ENCODE measurements around the gene IL19. TPM values are rescaled to one million over a fixed set of nuclear protein-coding genes. Genes with fewer than 3 reads are reported as not detected.

Gene IL19
- total RNA-seq, 1 experiment from 2014 or later, result not detected

DNA sequence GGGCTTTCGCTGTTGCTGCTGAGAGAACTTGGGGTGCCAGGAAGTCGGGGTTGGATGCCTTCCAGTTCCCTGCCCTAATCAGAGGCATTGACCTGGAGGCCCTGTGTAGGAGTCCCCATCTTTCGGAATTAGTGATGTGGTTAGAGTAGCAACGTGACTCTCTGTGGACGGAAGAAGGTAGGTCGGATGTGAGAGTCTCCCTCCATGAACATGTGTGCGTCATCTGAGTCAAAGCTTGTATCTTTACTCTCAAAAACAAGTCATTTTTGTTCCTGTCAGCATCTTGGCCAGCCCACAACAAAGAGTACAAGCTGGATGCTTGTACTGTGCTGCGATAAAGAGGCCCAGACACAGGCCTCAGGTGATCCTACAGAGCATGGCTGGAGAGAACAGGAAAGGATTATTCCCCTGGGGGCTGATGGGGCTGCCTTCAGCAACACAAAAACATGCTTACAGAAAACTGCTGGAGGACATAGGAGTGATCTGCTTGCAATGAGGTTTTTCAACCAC, 32.7 kb downstream of the IL19 start:
- H4K5ac ChIP-seq (ENCODE audit: insufficient read length, low read depth, low read length), result no peak overlapping the region
- WGBS (ENCODE audit: extremely low coverage, insufficient read length, low lambda C conversion rate), result no CpG with 5 or more reads among the region's 8 CpGs

More for the DNA sequence above, 32.7 kb downstream of the IL19 start:
- H3K14ac ChIP-seq (ENCODE audit: insufficient read depth, low read length), result no peak overlapping the region
- H3K79me1 ChIP-seq (ENCODE audit: insufficient read depth, low read depth, low read length, poor library complexity, severe bottlenecking), result no peaks in the 10 kb centered on the region
- no peak overlapping the region for H2BK20ac ChIP-seq (ENCODE audit: low read depth, low read length, poor library complexity, severe bottlenecking)
- H2BK12ac ChIP-seq (ENCODE audit: insufficient read length, low read depth, low read length), result no peak overlapping the region
- H2BK15ac ChIP-seq (ENCODE audit: low read depth, low read length), result no peak overlapping the region
- Mint-ChIP-seq H3K36me3 (ENCODE audit: insufficient read depth in 1 of 3, low read depth in 3 of 3) (no peaks in the 10 kb centered on the region), H3K27me3 (ENCODE audit: low read depth) (peaks cover 14% of the 10 kb centered on the region), H3K27ac (no peak overlapping the region), H3K9me3 (no peaks in the 10 kb centered on the region), H3K4me3 (no peak overlapping the region), H3K4me1 (peaks cover 0 to 4% of the 10 kb centered on the region in 2 experiments; a peak in 3 of 4 replicates)
- no peak overlapping the region for H3K4ac ChIP-seq (ENCODE audit: low read depth, low read length)
- H2AK5ac ChIP-seq (ENCODE audit: insufficient read length, low read length), result no peak overlapping the region
- H4K91ac ChIP-seq (ENCODE audit: insufficient read length, low read depth, low read length), result no peak overlapping the region
- H3K79me2 ChIP-seq (ENCODE audit: insufficient read depth, low read length), result no peaks in the 10 kb centered on the region
- no peak overlapping the region for H3T11ph ChIP-seq (ENCODE audit: low read length)
- TF ChIP-seq, protein P1, sequence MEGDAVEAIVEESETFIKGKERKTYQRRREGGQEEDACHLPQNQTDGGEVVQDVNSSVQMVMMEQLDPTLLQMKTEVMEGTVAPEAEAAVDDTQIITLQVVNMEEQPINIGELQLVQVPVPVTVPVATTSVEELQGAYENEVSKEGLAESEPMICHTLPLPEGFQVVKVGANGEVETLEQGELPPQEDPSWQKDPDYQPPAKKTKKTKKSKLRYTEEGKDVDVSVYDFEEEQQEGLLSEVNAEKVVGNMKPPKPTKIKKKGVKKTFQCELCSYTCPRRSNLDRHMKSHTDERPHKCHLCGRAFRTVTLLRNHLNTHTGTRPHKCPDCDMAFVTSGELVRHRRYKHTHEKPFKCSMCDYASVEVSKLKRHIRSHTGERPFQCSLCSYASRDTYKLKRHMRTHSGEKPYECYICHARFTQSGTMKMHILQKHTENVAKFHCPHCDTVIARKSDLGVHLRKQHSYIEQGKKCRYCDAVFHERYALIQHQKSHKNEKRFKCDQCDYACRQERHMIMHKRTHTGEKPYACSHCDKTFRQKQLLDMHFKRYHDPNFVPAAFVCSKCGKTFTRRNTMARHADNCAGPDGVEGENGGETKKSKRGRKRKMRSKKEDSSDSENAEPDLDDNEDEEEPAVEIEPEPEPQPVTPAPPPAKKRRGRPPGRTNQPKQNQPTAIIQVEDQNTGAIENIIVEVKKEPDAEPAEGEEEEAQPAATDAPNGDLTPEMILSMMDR (conservative IDR thresholded peaks at IDR 0.05), result no peak
- no peak overlapping the region for H2BK5ac ChIP-seq (ENCODE audit: insufficient read length, low read length)
- H3K23ac ChIP-seq (ENCODE audit: insufficient read length, low read depth, low read length), result no peak overlapping the region
- H2AFZ ChIP-seq (ENCODE audit: low read length), result no peak overlapping the region
- H3K56ac ChIP-seq (ENCODE audit: insufficient read length, low read depth, low read length), result no peak overlapping the region
- no peak overlapping the region for H3K27ac ChIP-seq (ENCODE audit: insufficient read length, low read depth, low read length)
- H4K20me1 ChIP-seq (ENCODE audit: control insufficient read depth, insufficient read depth, insufficient read length), result no peaks in the 10 kb centered on the region
- no peaks in the 10 kb centered on the region for H3K27me3 ChIP-seq (ENCODE audit: insufficient read depth, low read length)
- no peak overlapping the region for H4K8ac ChIP-seq (replicated peaks; ENCODE audit: insufficient read length, low read depth, low read length)
- no peak overlapping the region for H3K9ac ChIP-seq (ENCODE audit: extremely low read depth, insufficient read length, low read length)
- H2BK120ac ChIP-seq (ENCODE audit: low read depth, low read length, poor library complexity, severe bottlenecking), result no peak overlapping the region
- no peaks in the 10 kb centered on the region for H3K4me1 ChIP-seq (ENCODE audit: insufficient read depth, low read length)
- no peak for DNase-seq
- no peaks in the 10 kb centered on the region for H3K9me3 ChIP-seq (ENCODE audit: control insufficient read depth, low read depth, low read length)
- no peaks in the 10 kb centered on the region for H3K23me2 ChIP-seq (ENCODE audit: insufficient read length, low read depth, low read length, poor library complexity, severe bottlenecking)
- no peak overlapping the region for H3K18ac ChIP-seq (ENCODE audit: insufficient read length, low read depth, low read length)
- H3K4me2 ChIP-seq (ENCODE audit: insufficient read depth, insufficient read length, low read length), result no peak overlapping the region

Measured in H9 (cell line).